HepG2 (cell line): ENCODE measurements around the gene LRIG1. TPM values are rescaled to one million over a fixed set of nuclear protein-coding genes. Genes with fewer than 3 reads are reported as not detected.

Source experiments
- ATAC-seq: fragments of 200-7000 bp; cut with Tn5 transposase; 3 replicates; pipeline ENCODE4 v1.9.1; 2020; ENCODE audit warnings: mild to moderate bottlenecking, moderate library complexity
- BruUV-seq: library from RNA; stranded (reverse); fragments of 400-500 nt; replicated peaks from 2 replicates; lab custom pipeline; 2021; lab: Mats Ljungman, UMichigan
- CTCF ChIA-PET: fragments of 300-600 bp; formaldehyde crosslinking; extraction: SDS; loops from one replicate; lab custom pipeline; 2021; ENCODE audit warnings: low total read pairs, inconsistent platforms, low intra/inter-chr PET ratio; lab: Yijun Ruan, JAX
- POLR2A ChIA-PET: fragments of 350-600 bp; sonication (Branson Sonifier 250); formaldehyde crosslinking; loops from one replicate; lab custom pipeline; 2020; ENCODE audit warnings: antibody characterized with exemption, inconsistent platforms; lab: Yijun Ruan, JAX
- DNase-seq: peaks from one replicate; pipeline ENCODE4 v3.0.0-alpha.2; 2015; ENCODE audit warnings: low spot score
- FAIRE-seq: peaks from 3 replicates; lab custom pipeline; 2011; peaks lifted over from hg19 to GRCh38; lab: Jason Lieb, UNC
- H2AFZ ChIP-seq: one replicate; pipeline ENCODE4 v1.6.1; 2011; ENCODE audit warnings: low read length, inconsistent platforms
- H3K27ac ChIP-seq: fragments of 300-600 bp; 3 replicates; pipeline ENCODE4 v1.8.0; 2011; ENCODE audit warnings: mixed run types, mild to moderate bottlenecking, mixed read lengths, low read length, inconsistent platforms; ENCODE audit not compliant: insufficient read depth; ENCODE audit errors: extremely low read length
- H3K27me3 ChIP-seq, 2 experiments: fragments of 200-600 bp in 1 of 2; 2 replicates in 1 of 2; 3 replicates in 1 of 2; pipeline versions ENCODE4 v1.6.0 to v1.8.0; 2011; ENCODE audit warnings: low read length in 2 of 2, mild to moderate bottlenecking in 2 of 2, moderate library complexity in 2 of 2, inconsistent platforms in 1 of 2; ENCODE audit not compliant: insufficient read depth in 2 of 2, control insufficient read depth in 1 of 2
- H3K36me3 ChIP-seq, 2 experiments: fragments of 200-600 bp in 1 of 2; replicated peaks in 1 of 2; 2 replicates in 1 of 2; 3 replicates in 1 of 2; pipeline versions ENCODE4 v1.5.1 to v1.8.0; 2011; ENCODE audit warnings: low read length in 2 of 2, inconsistent platforms in 1 of 2; ENCODE audit not compliant: insufficient read depth in 2 of 2, control insufficient read depth in 1 of 2
- H3K4me1 ChIP-seq: 2 replicates; pipeline ENCODE4 v1.5.1; 2012; ENCODE audit warnings: low read length, inconsistent platforms; ENCODE audit not compliant: insufficient read depth
- H3K4me2 ChIP-seq: 2 replicates; pipeline ENCODE4 v1.6.0; 2011; ENCODE audit warnings: low read depth, low read length, inconsistent platforms
- H3K4me3 ChIP-seq, 3 experiments: fragments of 200-600 bp in 1 of 3; sonication (generic), shearing (Covaris generic) in 1 of 3; replicated peaks in 1 of 3; 2 replicates each; pipeline ENCODE4 v1.5.1; 2011 to 2016; ENCODE audit warnings: low read length in 3 of 3, inconsistent platforms in 2 of 3, low read depth in 2 of 3, mild to moderate bottlenecking in 2 of 3, control low read depth in 1 of 3, mixed read lengths in 1 of 3; ENCODE audit not compliant: insufficient read depth in 1 of 3
- H3K79me2 ChIP-seq: one replicate; pipeline ENCODE4 v1.6.1; 2011; ENCODE audit warnings: low read length, inconsistent platforms; ENCODE audit not compliant: insufficient read depth
- H3K9ac ChIP-seq: 2 replicates; pipeline ENCODE4 v1.6.0; 2011; ENCODE audit warnings: mild to moderate bottlenecking, low read depth, low read length, inconsistent platforms; ENCODE audit not compliant: insufficient read depth
- H3K9me3 ChIP-seq: 2 replicates; pipeline ENCODE4 v1.5.1; 2012; ENCODE audit warnings: mild to moderate bottlenecking, low read length
- H4K20me1 ChIP-seq: 2 replicates; pipeline ENCODE4 v1.6.0; 2011; ENCODE audit warnings: inconsistent platforms, mild to moderate bottlenecking, low read length, moderate library complexity; ENCODE audit not compliant: insufficient read depth
- HCFC1 ChIP-seq: fragments of 150-350 bp; IDR thresholded peaks from 2 replicates; pipeline ENCODE4 v1.6.1; 2014; ENCODE audit warnings: low read depth, low read length
- HNRNPL ChIP-seq: fragments of 200-400 bp; formaldehyde crosslinking; IDR thresholded peaks from 2 replicates; pipeline ENCODE4 v1.6.1; 2017; ENCODE audit warnings: mild to moderate bottlenecking, low read depth, low read length
- HOXA3 ChIP-seq: sonication (generic); formaldehyde crosslinking; IDR thresholded peaks from 2 replicates; pipeline ENCODE4 v1.5.0; 2020; ENCODE audit warnings: missing genetic modification reagents
- KLF12 ChIP-seq: sonication (generic); formaldehyde crosslinking; IDR thresholded peaks from 2 replicates; pipeline ENCODE4 v1.4.0; 2020; ENCODE audit warnings: missing genetic modification reagents, borderline replicate concordance
- MYC ChIP-seq: sonication (generic); formaldehyde crosslinking; IDR thresholded peaks from 2 replicates; pipeline ENCODE4 v1.9.0; 2021; ENCODE audit warnings: missing genetic modification reagents, borderline replicate concordance
- TP53 ChIP-seq: sonication (generic); formaldehyde crosslinking; conservative IDR thresholded peaks from 2 replicates; pipeline ENCODE4 v1.4.0; 2020; ENCODE audit warnings: missing genetic modification reagents
- ZNF572 ChIP-seq: sonication (generic); formaldehyde crosslinking; IDR thresholded peaks from 2 replicates; pipeline ENCODE4 v1.5.1; 2020; ENCODE audit warnings: mild to moderate bottlenecking, missing genetic modification reagents
- ZNF615 ChIP-seq: sonication (generic); formaldehyde crosslinking; IDR thresholded peaks from 2 replicates; pipeline ENCODE4 v1.5.0; 2020; ENCODE audit warnings: mild to moderate bottlenecking, missing genetic modification reagents, borderline replicate concordance
- ZSCAN12 ChIP-seq: sonication (generic); formaldehyde crosslinking; IDR thresholded peaks from 2 replicates; pipeline ENCODE4 v1.9.0; 2021; ENCODE audit warnings: mild to moderate bottlenecking, missing genetic modification reagents
- WGBS: methylation state at CpG from one replicate; pipeline ENCODE4 v1.1.6; 2017; ENCODE audit warnings: low lambda C conversion rate; 5-methylcytosine and 5-hydroxymethylcytosine counted together
- in situ Hi-C: cut with HindIII; loops from 2 replicates; pipeline ENCODE4 v1.10.0; 2017; ENCODE audit warnings: low pct_unique_long_range_greater_than_20kb; ENCODE audit not compliant: extremely low pct_ligation_motif_present
- intact Hi-C: fragments of 100-400 bp; cut with micrococcal nuclease; formaldehyde crosslinking; loops from one replicate; pipeline ENCODE4 v1.10.0; 2022; ENCODE audit not compliant: unreplicated experiment
- polyA plus RNA-seq, 8 experiments: library from polyadenylated mRNA; depleted of rRNA in 3 of 8; stranded (reverse) in 7 of 8; unstranded in 1 of 8; fragments of >200 nt; fragmentation: Illumina TruSeq in 4 of 8; extraction: Trizol in 4 of 8; gene quantifications; 2 replicates each; pipeline versions ENCODE4 v1.2.1 to v1.2.3, GENCODE V29; 2011 to 2016; ENCODE audit warnings: low read depth in 4 of 8, missing spikeins in 1 of 8, mixed read lengths in 1 of 8; ENCODE audit not compliant: insufficient read depth in 1 of 8
- total RNA-seq, 5 experiments: library from RNA; depleted of rRNA; stranded (reverse); fragments of >200 nt; fragmentation: Illumina TruSeq; extraction: Trizol; gene quantifications; 2 replicates each; pipeline ENCODE4 v1.2.3, GENCODE V29; 2016; ENCODE audit warnings: low read depth in 1 of 5
- TF ChIP-seq, protein P1 (sequence below): sonication (generic); formaldehyde crosslinking; IDR thresholded peaks from 2 replicates; pipeline ENCODE4 v1.4.0; 2020; ENCODE audit warnings: mild to moderate bottlenecking, missing genetic modification reagents
- TF ChIP-seq, protein P2 (sequence below): sonication (generic); formaldehyde crosslinking; IDR thresholded peaks from 2 replicates; pipeline ENCODE4 v1.8.0; 2022; ENCODE audit warnings: low read depth, missing genetic modification reagents
- TF ChIP-seq, protein P3 (sequence below): sonication (generic); formaldehyde crosslinking; IDR thresholded peaks from 2 replicates; pipeline ENCODE4 v1.8.1; 2023; ENCODE audit warnings: mild to moderate bottlenecking, inconsistent platforms, moderate library complexity, missing genetic modification reagents, borderline replicate concordance
- TF ChIP-seq, protein P4 (sequence below): IDR thresholded peaks from 2 replicates; pipeline ENCODE4 v1.6.1; 2016; ENCODE audit warnings: low read depth, borderline replicate concordance
- TF ChIP-seq, protein P5 (sequence below): sonication (generic); formaldehyde crosslinking; IDR thresholded peaks from 2 replicates; pipeline ENCODE4 v1.5.1; 2020; ENCODE audit warnings: missing genetic modification reagents, mild to moderate bottlenecking, borderline replicate concordance

Gene LRIG1
- total and polyA plus RNA-seq, 2 of the 13 experiments (the other 11 are each of a cell fraction or from before 2014, with no cell fraction given) = 17.8 to 24.8 TPM

DNA sequence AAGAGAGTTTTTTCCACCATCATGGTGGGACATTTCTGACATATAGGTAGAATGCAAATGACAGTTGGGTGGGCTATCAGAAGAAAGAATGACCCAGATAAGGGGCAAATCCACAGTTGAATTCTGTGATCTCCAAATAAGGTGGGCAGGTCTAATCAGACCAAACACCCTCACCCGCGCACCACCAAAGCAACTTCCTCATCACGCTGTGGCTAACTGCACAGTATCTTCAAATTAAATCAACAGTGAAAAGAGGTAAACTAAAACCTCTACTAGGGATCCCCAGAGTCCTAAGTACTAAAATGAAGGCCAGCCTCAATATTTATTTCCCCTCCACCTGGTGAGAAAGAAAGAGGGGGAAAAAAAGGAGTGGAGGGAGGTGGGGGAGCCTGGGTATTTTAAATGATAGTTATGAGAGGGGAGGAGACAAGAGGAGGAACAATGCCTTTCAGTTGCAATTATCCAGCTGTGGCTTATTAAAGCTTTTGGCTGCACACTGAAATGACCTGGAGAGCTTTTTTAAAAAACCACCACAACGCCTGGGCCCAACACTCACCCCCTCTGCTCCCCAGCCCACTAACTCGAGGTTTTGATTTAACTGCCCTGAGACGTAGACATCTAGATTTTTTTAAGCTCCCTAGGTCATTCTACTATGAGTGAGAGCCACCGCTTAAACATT, 61.0 kb downstream of the LRIG1 start:
- no peak for FAIRE-seq
- ChIA-PET CTCF (no interaction called here), POLR2A (no interaction called here)
- TF ChIP-seq, protein P1, sequence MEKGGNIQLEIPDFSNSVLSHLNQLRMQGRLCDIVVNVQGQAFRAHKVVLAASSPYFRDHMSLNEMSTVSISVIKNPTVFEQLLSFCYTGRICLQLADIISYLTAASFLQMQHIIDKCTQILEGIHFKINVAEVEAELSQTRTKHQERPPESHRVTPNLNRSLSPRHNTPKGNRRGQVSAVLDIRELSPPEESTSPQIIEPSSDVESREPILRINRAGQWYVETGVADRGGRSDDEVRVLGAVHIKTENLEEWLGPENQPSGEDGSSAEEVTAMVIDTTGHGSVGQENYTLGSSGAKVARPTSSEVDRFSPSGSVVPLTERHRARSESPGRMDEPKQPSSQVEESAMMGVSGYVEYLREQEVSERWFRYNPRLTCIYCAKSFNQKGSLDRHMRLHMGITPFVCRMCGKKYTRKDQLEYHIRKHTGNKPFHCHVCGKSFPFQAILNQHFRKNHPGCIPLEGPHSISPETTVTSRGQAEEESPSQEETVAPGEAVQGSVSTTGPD (CRISPR knock-in tag) = no peak
- TF ChIP-seq HNRNPL = no peak
- TF ChIP-seq HOXA3 (CRISPR knock-in tag) = no peak
- TF ChIP-seq, protein P2, sequence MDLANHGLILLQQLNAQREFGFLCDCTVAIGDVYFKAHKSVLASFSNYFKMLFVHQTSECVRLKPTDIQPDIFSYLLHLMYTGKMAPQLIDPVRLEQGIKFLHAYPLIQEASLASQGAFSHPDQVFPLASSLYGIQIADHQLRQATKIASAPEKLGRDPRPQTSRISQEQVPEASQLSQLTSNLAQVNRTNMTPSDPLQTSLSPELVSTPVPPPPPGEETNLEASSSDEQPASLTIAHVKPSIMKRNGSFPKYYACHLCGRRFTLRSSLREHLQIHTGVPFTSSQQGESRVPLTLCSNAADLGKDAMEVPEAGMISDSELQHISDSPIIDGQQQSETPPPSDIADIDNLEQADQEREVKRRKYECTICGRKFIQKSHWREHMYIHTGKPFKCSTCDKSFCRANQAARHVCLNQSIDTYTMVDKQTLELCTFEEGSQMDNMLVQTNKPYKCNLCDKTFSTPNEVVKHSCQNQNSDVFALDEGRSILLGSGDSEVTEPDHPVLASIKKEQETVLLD (CRISPR knock-in tag) = no peak
- TF ChIP-seq ZNF615 (CRISPR knock-in tag) = no peak
- TF ChIP-seq TP53 (CRISPR knock-in tag) = no peak
- TF ChIP-seq HCFC1 = no peak
- TF ChIP-seq, protein P3, sequence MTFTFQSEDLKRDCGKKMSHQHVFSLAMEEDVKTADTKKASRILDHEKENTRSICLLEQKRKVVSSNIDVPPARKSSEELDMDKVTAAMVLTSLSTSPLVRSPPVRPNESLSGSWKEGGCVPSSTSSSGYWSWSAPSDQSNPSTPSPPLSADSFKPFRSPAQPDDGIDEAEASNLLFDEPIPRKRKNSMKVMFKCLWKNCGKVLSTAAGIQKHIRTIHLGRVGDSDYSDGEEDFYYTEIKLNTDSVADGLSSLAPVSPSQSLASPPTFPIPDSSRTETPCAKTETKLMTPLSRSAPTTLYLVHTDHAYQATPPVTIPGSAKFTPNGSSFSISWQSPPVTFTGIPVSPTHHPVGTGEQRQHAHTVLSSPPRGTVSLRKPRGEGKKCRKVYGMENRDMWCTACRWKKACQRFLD (CRISPR knock-in tag) = no peak
- TF ChIP-seq MYC (CRISPR knock-in tag) = no peak
- no peak for TF ChIP-seq KLF12 (CRISPR knock-in tag)
- no peak for TF ChIP-seq ZSCAN12 (CRISPR knock-in tag)
- TF ChIP-seq ZNF572 (CRISPR knock-in tag) = no peak
- TF ChIP-seq, protein P4, sequence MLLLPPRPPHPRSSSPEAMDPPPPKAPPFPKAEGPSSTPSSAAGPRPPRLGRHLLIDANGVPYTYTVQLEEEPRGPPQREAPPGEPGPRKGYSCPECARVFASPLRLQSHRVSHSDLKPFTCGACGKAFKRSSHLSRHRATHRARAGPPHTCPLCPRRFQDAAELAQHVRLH (CRISPR knock-in tag) = no peak
- TF ChIP-seq, protein P5, sequence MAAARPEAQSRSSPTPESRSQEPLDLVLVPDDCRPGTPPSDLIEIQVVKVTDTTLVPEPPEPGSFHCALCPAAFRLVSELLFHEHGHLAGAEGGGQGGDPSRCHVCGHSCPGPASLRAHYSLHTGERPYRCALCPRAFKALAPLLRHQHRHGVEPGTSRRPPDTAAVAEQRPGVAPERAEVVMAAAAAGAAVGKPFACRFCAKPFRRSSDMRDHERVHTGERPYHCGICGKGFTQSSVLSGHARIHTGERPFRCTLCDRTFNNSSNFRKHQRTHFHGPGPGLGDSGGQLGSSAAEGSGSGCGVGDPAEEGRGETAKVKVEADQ (CRISPR knock-in tag) = no peak

More for the DNA sequence above, 61.0 kb downstream of the LRIG1 start:
- peaks cover 6% of the 10 kb centered on the region for H3K79me2 ChIP-seq
- H3K27me3 ChIP-seq = no peaks in the 10 kb centered on the region
- peaks cover 34% of the 10 kb centered on the region for H3K4me1 ChIP-seq
- in situ Hi-C loops = no loop called here
- no peak overlapping the region for H3K27ac ChIP-seq
- intact Hi-C loops = loop anchor here (5.0 kb wide), 1 partner anchor 62 kb away; the partner anchor contains the start of gene LRIG1
- no peaks in the 10 kb centered on the region for H4K20me1 ChIP-seq
- no peak overlapping the region for H3K9ac ChIP-seq
- no TSS peak for BruUV-seq
- WGBS = 100% methylated on average over 7 of the region's 7 CpGs
- H3K9me3 ChIP-seq = no peaks in the 10 kb centered on the region
- DNase-seq = no peak
- no peak for ATAC-seq
- H2AFZ ChIP-seq = no peak overlapping the region
- H3K36me3 ChIP-seq = peaks cover 4 to 10% of the 10 kb centered on the region in 2 experiments; a peak in 3 of 5 replicates
- no peak overlapping the region for H3K4me3 ChIP-seq
- H3K4me2 ChIP-seq = no peak overlapping the region
